HCT116 (cell line): ENCODE measurements around the gene FAM110A. TPM values are rescaled to one million over a fixed set of nuclear protein-coding genes. Genes with fewer than 3 reads are reported as not detected.

Experiments
- ATAC-seq: fragments of 200-7000 bp; cut with Tn5 transposase; 2 replicates; pipeline ENCODE4 v1.9.1; 2020; ENCODE audit warnings: mild to moderate bottlenecking, moderate library complexity
- BruUV-seq: library from RNA; stranded (reverse); fragments of 400-500 nt; replicated peaks from 2 replicates; lab custom pipeline; 2021; lab: Mats Ljungman, UMichigan
- CTCF ChIA-PET: fragments of 300-600 bp; sonication (Branson Sonifier 250); formaldehyde crosslinking; loops from one replicate; lab custom pipeline; 2021; ENCODE audit warnings: antibody characterized with exemption; lab: Charles Lee
- POLR2A ChIA-PET: fragments of 300-600, 350-600 bp; sonication (Branson Sonifier 250); formaldehyde crosslinking; loops from one replicate; lab custom pipeline; 2021; ENCODE audit warnings: antibody characterized with exemption; lab: Charles Lee
- RAD21 ChIA-PET, 2 experiments: fragments of 300-600 bp; sonication (Branson Sonifier 250); formaldehyde crosslinking; loops; one replicate each; lab custom pipeline; 2023; ENCODE audit warnings: low total read pairs in 2 of 2; ENCODE audit not compliant: uncharacterized antibody in 2 of 2, unreplicated experiment in 2 of 2, low non-redundant PET in 1 of 2; lab: Charles Lee
- DNase-seq: peaks from one replicate; pipeline ENCODE4 v3.0.0-alpha.2; 2010; ENCODE audit warnings: low read depth, low spot score
- H2AFZ ChIP-seq: fragments of 200-600 bp; shearing (Covaris generic), sonication (generic); 2 replicates; pipeline ENCODE4 v1.6.1; 2017; ENCODE audit warnings: low read depth, mixed run types, mixed read lengths, antibody characterized with exemption, low read length; ENCODE audit not compliant: poor library complexity, severe bottlenecking
- H3K27ac ChIP-seq: 2 replicates; pipeline ENCODE4 v1.5.1; 2012; ENCODE audit warnings: low read depth, low read length
- H3K27me3 ChIP-seq: fragments of 200-600 bp; sonication (generic); 2 replicates; pipeline ENCODE4 v1.6.1; 2016; ENCODE audit warnings: mixed run types, low read length, mixed read lengths; ENCODE audit not compliant: insufficient read depth
- H3K36me3 ChIP-seq, 2 experiments: fragments of 200-500 bp in 1 of 2; fragments of 200-600 bp in 1 of 2; sonication (Bioruptor generic) in 1 of 2; sonication (generic) in 1 of 2; 2 replicates each; pipeline versions ENCODE4 v1.5.1 to v1.6.1; 2014 to 2016; ENCODE audit warnings: low read length in 2 of 2, inconsistent platforms in 1 of 2, mixed read lengths in 1 of 2, mixed run types in 1 of 2; ENCODE audit not compliant: insufficient read depth in 2 of 2, control insufficient read depth in 1 of 2
- H3K4me1 ChIP-seq, 2 experiments: fragments of 200-600 bp in 1 of 2; sonication (generic) in 1 of 2; 2 replicates each; pipeline versions ENCODE4 v1.5.1 to v1.6.1; 2012 to 2017; ENCODE audit warnings: low read length in 2 of 2, inconsistent platforms in 1 of 2, mild to moderate bottlenecking in 1 of 2, mixed read lengths in 1 of 2, mixed run types in 1 of 2, moderate library complexity in 1 of 2; ENCODE audit not compliant: insufficient read depth in 2 of 2, control insufficient read depth in 1 of 2
- H3K4me2 ChIP-seq: fragments of 200-600 bp; sonication (generic); 2 replicates; pipeline ENCODE4 v1.6.1; 2017; ENCODE audit warnings: mixed run types, low read length, mixed read lengths
- H3K4me3 ChIP-seq, 2 experiments: fragments of 200-600 bp in 1 of 2; sonication (generic) in 1 of 2; replicated peaks in 1 of 2; 2 replicates each; pipeline ENCODE4 v1.5.1; 2011 to 2016; ENCODE audit warnings: low read length in 2 of 2, control low read depth in 1 of 2, low read depth in 1 of 2, mild to moderate bottlenecking in 1 of 2, mixed read lengths in 1 of 2, mixed run types in 1 of 2
- H3K79me2 ChIP-seq: fragments of 200-600 bp; sonication (generic); 2 replicates; pipeline ENCODE4 v1.6.1; 2017; ENCODE audit warnings: mild to moderate bottlenecking, mixed run types, low read length, moderate library complexity, mixed read lengths; ENCODE audit not compliant: insufficient read depth
- H3K9ac ChIP-seq: fragments of 200-600 bp; sonication (generic); 2 replicates; pipeline ENCODE4 v1.6.1; 2016; ENCODE audit warnings: low read length, mixed read lengths
- H3K9me2 ChIP-seq: fragments of 200-600 bp; sonication (generic), shearing (Covaris generic); 2 replicates; pipeline ENCODE4 v1.6.1; 2017; ENCODE audit warnings: mixed run types, mild to moderate bottlenecking, moderate library complexity; ENCODE audit not compliant: insufficient read depth
- H3K9me3 ChIP-seq, 2 experiments: fragments of 200-500 bp in 1 of 2; fragments of 200-600 bp in 1 of 2; sonication (Bioruptor generic) in 1 of 2; sonication (generic) in 1 of 2; 2 replicates each; pipeline ENCODE4 v1.6.1; 2014 to 2017; ENCODE audit warnings: low read length in 2 of 2, mixed read lengths in 2 of 2, inconsistent platforms in 1 of 2, low read depth in 1 of 2, mild to moderate bottlenecking in 1 of 2, mixed run types in 1 of 2, moderate library complexity in 1 of 2; ENCODE audit not compliant: control insufficient read depth in 1 of 2, insufficient read depth in 1 of 2
- H4K20me1 ChIP-seq: fragments of 200-600 bp; sonication (generic), shearing (Covaris generic); 2 replicates; pipeline ENCODE4 v1.6.1; 2017; ENCODE audit warnings: mixed run types, mild to moderate bottlenecking, moderate library complexity; ENCODE audit not compliant: insufficient read depth
- CBX3 ChIP-seq: IDR thresholded peaks from 2 replicates; pipeline ENCODE4 v1.6.1; 2012; ENCODE audit warnings: low read depth
- FOSL1 ChIP-seq: IDR thresholded peaks from 2 replicates; pipeline ENCODE4 v1.6.1; 2012; ENCODE audit warnings: low read depth
- SIN3A ChIP-seq: IDR thresholded peaks from 2 replicates; pipeline ENCODE4 v1.6.1; 2012; ENCODE audit warnings: low read depth
- TCF7L2 ChIP-seq: IDR thresholded peaks from 2 replicates; pipeline ENCODE4 v1.7.0; 2011; ENCODE audit warnings: borderline replicate concordance, inconsistent platforms; ENCODE audit not compliant: insufficient read depth, insufficient read length; ENCODE audit errors: extremely low read depth
- YY1 ChIP-seq: IDR thresholded peaks from 2 replicates; pipeline ENCODE4 v1.6.1; 2011; ENCODE audit warnings: low read length, low read depth, moderate library complexity, mild to moderate bottlenecking; ENCODE audit not compliant: insufficient replicate concordance; ENCODE audit errors: extremely low read depth
- ZFX ChIP-seq: fragments of 450-650 bp; IDR thresholded peaks from 2 replicates; pipeline ENCODE4 v1.6.1; 2017
- ZNF274 ChIP-seq: fragments of 200-500 bp; sonication (Bioruptor generic); IDR thresholded peaks from 2 replicates; pipeline ENCODE4 v1.6.1; 2014; ENCODE audit warnings: mild to moderate bottlenecking, low read depth, low read length, inconsistent platforms
- intact Hi-C: fragments of 100-400 bp; cut with micrococcal nuclease; formaldehyde crosslinking; loops from 2 replicates; pipeline ENCODE4 v1.10.0; 2022
- total RNA-seq: library from RNA; stranded (reverse); gene quantifications from one replicate; pipeline ENCODE4 v1.2.1, GENCODE V29; 2021; ENCODE audit not compliant: unreplicated experiment
- TF ChIP-seq, protein P1 (sequence below): IDR thresholded peaks from 2 replicates; pipeline ENCODE4 v1.6.1; 2012

FAM110A gene
- total RNA-seq, 1 experiment from 2014 or later, result 26.4 TPM

DNA sequence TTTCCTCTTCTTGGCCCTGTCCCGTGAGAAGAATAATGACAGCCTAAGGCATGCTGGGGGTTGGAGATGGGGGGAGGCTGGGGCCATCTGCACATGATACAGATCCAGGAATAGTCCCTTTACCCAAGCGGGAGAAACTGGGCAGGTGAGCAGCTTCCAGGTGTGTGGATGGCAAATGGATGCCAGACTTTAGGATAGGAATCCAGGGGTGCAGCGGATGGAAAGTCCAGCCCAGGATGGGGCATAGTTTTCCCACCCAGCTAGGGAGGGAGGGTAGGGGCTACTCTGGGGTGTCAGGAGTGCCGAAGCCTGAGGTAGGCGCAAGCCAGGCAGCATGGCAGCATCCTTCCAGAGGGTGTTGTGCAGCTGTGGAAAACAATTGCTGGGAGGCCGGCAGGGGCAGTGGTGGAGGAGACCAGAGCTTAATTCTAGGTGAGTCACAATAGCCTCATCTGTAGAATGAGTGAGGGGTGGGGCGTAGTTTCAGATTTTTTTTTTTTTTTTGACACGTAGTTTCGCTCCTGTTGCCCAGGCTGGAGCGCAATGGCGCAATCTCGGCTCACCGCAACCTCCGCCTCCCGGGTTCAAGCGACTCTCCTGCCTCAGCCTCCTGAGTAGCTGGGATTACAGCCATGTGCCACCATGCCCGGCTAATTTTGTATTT, 15.4 kb upstream of the FAM110A start:
- Histone ChIP-seq H3K9me3 (no peaks in the 10 kb centered on the region), H3K9ac (peak overlapping the region; percentile 52), H3K27ac (peak overlapping the region; percentile 55), H4K20me1 (no peaks in the 10 kb centered on the region), H3K9me2 (no peaks in the 10 kb centered on the region), H2AFZ (no peak overlapping the region), H3K4me2 (peak overlapping the region; percentile 68), H3K79me2 (no peaks in the 10 kb centered on the region), H3K4me1 (peaks cover 8 to 16% of the 10 kb centered on the region in 2 experiments), H3K4me3 (peak overlapping the region; percentile 20 to 43), H3K27me3 (no peaks in the 10 kb centered on the region), H3K36me3 (no peaks in the 10 kb centered on the region)
- peak; percentile 48 for DNase-seq
- no TSS peak for BruUV-seq
- ChIA-PET CTCF (interaction anchor here (0.7 to 7.2 kb wide), 18 partner anchors 8 to 395 kb away, joined by 3 to 181 read pairs (median 4); partner anchors contain the start of genes FAM110A and SLC52A3), RAD21 (interaction anchor here (0.7 to 2.5 kb wide), 8 partner anchors 15 to 146 kb away, joined by 3 to 20 read pairs (median 4); partner anchors contain the start of gene FAM110A (in 1 of the 2)), POLR2A (interaction anchor here (0.7 to 1.5 kb wide), 9 partner anchors 15 to 304 kb away, joined by 3 to 9 read pairs (median 3); no protein-coding TSS in a partner anchor)
- TF ChIP-seq SIN3A (no peak), ZFX (no peak), CBX3 (0 out of 2 replicates have a peak, but pooled peaks have one; percentile 19), YY1 (no peak), FOSL1 (peak; percentile 36; the same call in 1 of the 2 replicates), ZNF274 (no peak), TCF7L2 (no peak)
- TF ChIP-seq, protein P1, sequence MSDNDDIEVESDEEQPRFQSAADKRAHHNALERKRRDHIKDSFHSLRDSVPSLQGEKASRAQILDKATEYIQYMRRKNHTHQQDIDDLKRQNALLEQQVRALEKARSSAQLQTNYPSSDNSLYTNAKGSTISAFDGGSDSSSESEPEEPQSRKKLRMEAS, result 0 out of 2 replicates have a peak, but pooled peaks have one; percentile 28
- intact Hi-C loops, result loop anchor here (2.0 to 10.0 kb wide), 3 partner anchors 69 to 395 kb away; partner anchors contain the start of gene TMEM74B
- peak; percentile 71 for ATAC-seq
